CD8-positive, alpha-beta memory T cell (primary cell): ENCODE data around the gene KCNT1. TPM values are rescaled to one million over a fixed set of nuclear protein-coding genes. Genes with fewer than 3 reads are reported as not detected.

ENCODE experiments used
- CTCF ChIA-PET: fragments of 350-600 bp; sonication (Branson Sonifier 250); formaldehyde crosslinking; loops from one replicate; lab custom pipeline; 2021; ENCODE audit warnings: antibody characterized with exemption; lab: Charles Lee
- POLR2A ChIA-PET: fragments of 350-600 bp; sonication (Branson Sonifier 250); formaldehyde crosslinking; loops from one replicate; lab custom pipeline; 2021; ENCODE audit warnings: antibody characterized with exemption; lab: Charles Lee
- DNase-seq, 5 donors: peaks; one replicate each; pipeline versions ENCODE4 v3.0.0 to v3.0.0-alpha.2; 2020 to 2022; ENCODE audit warnings: mixed read lengths in 1 of 5
- H3K27ac ChIP-seq: one replicate; pipeline ENCODE4 v1.7.0; 2013; ENCODE audit warnings: low read depth, mild to moderate bottlenecking, low read length, moderate library complexity
- H3K27me3 ChIP-seq: 2 replicates; pipeline ENCODE4 v1.7.0; 2013; ENCODE audit warnings: low read length, mild to moderate bottlenecking; ENCODE audit not compliant: insufficient read depth, poor library complexity, severe bottlenecking
- H3K36me3 ChIP-seq: 2 replicates; pipeline ENCODE4 v1.7.0; 2013; ENCODE audit warnings: mild to moderate bottlenecking, low read length, moderate library complexity; ENCODE audit not compliant: insufficient read depth
- H3K4me1 ChIP-seq: 2 replicates; pipeline ENCODE4 v1.7.0; 2013; ENCODE audit warnings: mild to moderate bottlenecking, low read length, moderate library complexity; ENCODE audit not compliant: insufficient read depth
- H3K4me3 ChIP-seq: 2 replicates; pipeline ENCODE4 v1.7.0; 2013; ENCODE audit warnings: mild to moderate bottlenecking, low read length
- H3K9me3 ChIP-seq: 2 replicates; pipeline ENCODE4 v1.7.0; 2013; ENCODE audit warnings: mild to moderate bottlenecking, low read length
- H3K27ac Mint-ChIP-seq, 8 donors: one replicate each; pipeline ENCODE4 v1.8.0; 2020 to 2021; ENCODE audit warnings: mixed read lengths in 8 of 8, mild to moderate bottlenecking in 6 of 8, inconsistent platforms in 3 of 8, moderate library complexity in 3 of 8
- H3K27me3 Mint-ChIP-seq, 2 donors: one replicate each; pipeline ENCODE4 v1.8.0; 2020 to 2021; ENCODE audit warnings: mixed read lengths in 2 of 2, mild to moderate bottlenecking in 1 of 2, moderate library complexity in 1 of 2
- H3K36me3 Mint-ChIP-seq, 3 donors: one replicate each; pipeline ENCODE4 v1.8.0; 2020 to 2021; ENCODE audit warnings: mixed read lengths in 3 of 3, inconsistent platforms in 1 of 3, mild to moderate bottlenecking in 1 of 3
- H3K4me1 Mint-ChIP-seq, 3 donors: one replicate each; pipeline ENCODE4 v1.8.0; 2020 to 2021; ENCODE audit warnings: mixed read lengths in 3 of 3, inconsistent platforms in 1 of 3, mild to moderate bottlenecking in 1 of 3
- H3K4me3 Mint-ChIP-seq, 7 donors: one replicate each; pipeline ENCODE4 v1.8.0; 2020 to 2021; ENCODE audit warnings: mixed read lengths in 7 of 7, mild to moderate bottlenecking in 6 of 7, moderate library complexity in 4 of 7, inconsistent platforms in 2 of 7
- H3K9me3 Mint-ChIP-seq, 5 donors: one replicate each; pipeline ENCODE4 v1.8.0; 2020 to 2022; ENCODE audit warnings: mixed read lengths in 5 of 5, mild to moderate bottlenecking in 3 of 5, moderate library complexity in 2 of 5, inconsistent platforms in 1 of 5
- polyA plus RNA-seq: library from polyadenylated mRNA; unstranded; fragments of 300-500 nt; fragmentation: Illumina TruSeq; gene quantifications from one replicate; pipeline ENCODE4 v1.2.3, GENCODE V29; 2021
- total RNA-seq, 2 experiments: library from RNA; stranded (reverse); gene quantifications; one replicate each; pipeline ENCODE4 v1.2.3, GENCODE V29; 2021

Gene KCNT1
- total and polyA plus RNA-seq, 3 experiments from 2014 or later = 0.16 TPM; not detected in 2

GRCh38 chr9:135737840-135738521 lies 36.0 kb downstream of the KCNT1 start:
- DNase-seq = no peak
- ChIA-PET CTCF (no interaction called here), POLR2A (no interaction called here)
- Mint-ChIP-seq H3K4me1 (no peaks in the 10 kb centered on the region), H3K4me3 (no peak overlapping the region), H3K36me3 (no peaks in the 10 kb centered on the region), H3K27me3 (peaks cover 16 to 18% of the 10 kb centered on the region in 2 donors), H3K27ac (no peak overlapping the region), H3K9me3 (no peaks in the 10 kb centered on the region)
- H3K9me3 ChIP-seq = no peaks in the 10 kb centered on the region
- H3K27me3 ChIP-seq = no peaks in the 10 kb centered on the region
- no peaks in the 10 kb centered on the region for H3K4me1 ChIP-seq
- H3K4me3 ChIP-seq = no peak overlapping the region
- H3K27ac ChIP-seq = no peak overlapping the region
- no peaks in the 10 kb centered on the region for H3K36me3 ChIP-seq

- H3K4me1 Mint-ChIP-seq = no peaks in the 10 kb centered on the region
- Histone ChIP-seq H3K27me3 (no peaks in the 10 kb centered on the region), H3K36me3 (no peaks in the 10 kb centered on the region), H3K27ac (no peak overlapping the region), H3K4me1 (no peaks in the 10 kb centered on the region), H3K4me3 (no peak overlapping the region), H3K9me3 (no peaks in the 10 kb centered on the region)
- DNase-seq = no peak
- H3K27ac Mint-ChIP-seq = no peak overlapping the region
- H3K36me3 Mint-ChIP-seq = no peaks in the 10 kb centered on the region
- ChIA-PET POLR2A (no interaction called here), CTCF (interaction anchor here (0.7 kb wide), 1 partner anchor 38 kb away, joined by 3 read pairs; no protein-coding TSS in a partner anchor)
- no peak overlapping the region for H3K4me3 Mint-ChIP-seq
- peaks cover 14 to 18% of the 10 kb centered on the region in 2 donors for H3K27me3 Mint-ChIP-seq
- no peaks in the 10 kb centered on the region for H3K9me3 Mint-ChIP-seq
Observed at GRCh38 chr9:135739271-135740220, 37.6 kb downstream of the KCNT1 start.

- no peaks in the 10 kb centered on the region for H3K9me3 ChIP-seq
- POLR2A ChIA-PET = no interaction called here
- Mint-ChIP-seq H3K36me3 (no peaks in the 10 kb centered on the region), H3K4me3 (no peak overlapping the region), H3K4me1 (no peaks in the 10 kb centered on the region), H3K9me3 (no peaks in the 10 kb centered on the region), H3K27me3 (peaks cover 14 to 18% of the 10 kb centered on the region in 2 donors), H3K27ac (no peak overlapping the region)
- H3K27me3 ChIP-seq = no peaks in the 10 kb centered on the region
- DNase-seq = no peak
- no peak overlapping the region for H3K4me3 ChIP-seq
- no peaks in the 10 kb centered on the region for H3K36me3 ChIP-seq
- H3K4me1 ChIP-seq = no peaks in the 10 kb centered on the region
- CTCF ChIA-PET = no interaction called here
- no peak overlapping the region for H3K27ac ChIP-seq
Observed at GRCh38 chr9:135741276-135742219, 39.6 kb downstream of the KCNT1 start.

GRCh38 chr9:135743021-135743420 lies 41.0 kb downstream of the KCNT1 start:
- Mint-ChIP-seq H3K27ac (no peak overlapping the region), H3K4me1 (no peaks in the 10 kb centered on the region)

GRCh38 chr9:135743546-135744332 lies 41.8 kb downstream of the KCNT1 start:
- no peak overlapping the region for H3K4me3 Mint-ChIP-seq
- Histone ChIP-seq H3K4me3 (no peak overlapping the region), H3K9me3 (no peaks in the 10 kb centered on the region), H3K36me3 (no peaks in the 10 kb centered on the region), H3K27ac (no peak overlapping the region), H3K4me1 (no peaks in the 10 kb centered on the region), H3K27me3 (no peaks in the 10 kb centered on the region)
- peaks cover 10 to 18% of the 10 kb centered on the region in 2 donors for H3K27me3 Mint-ChIP-seq
- ChIA-PET POLR2A (no interaction called here), CTCF (no interaction called here)
- DNase-seq = no peak
- H3K27ac Mint-ChIP-seq = no peak overlapping the region
- no peaks in the 10 kb centered on the region for H3K4me1 Mint-ChIP-seq
- no peaks in the 10 kb centered on the region for H3K9me3 Mint-ChIP-seq
- H3K36me3 Mint-ChIP-seq = no peaks in the 10 kb centered on the region

More at GRCh38 chr9:135743021-135743420, 41.0 kb downstream of the KCNT1 start:
- Histone ChIP-seq H3K4me1 (no peaks in the 10 kb centered on the region), H3K9me3 (no peaks in the 10 kb centered on the region), H3K27me3 (no peaks in the 10 kb centered on the region), H3K27ac (no peak overlapping the region), H3K36me3 (no peaks in the 10 kb centered on the region), H3K4me3 (no peak overlapping the region)
- Mint-ChIP-seq H3K4me3 (no peak overlapping the region), H3K27me3 (peaks cover 10 to 18% of the 10 kb centered on the region in 2 donors), H3K9me3 (no peaks in the 10 kb centered on the region), H3K36me3 (no peaks in the 10 kb centered on the region)
- ChIA-PET POLR2A (no interaction called here), CTCF (no interaction called here)
- no peak for DNase-seq

- H3K36me3 Mint-ChIP-seq = no peaks in the 10 kb centered on the region
- Histone ChIP-seq H3K4me3 (no peak overlapping the region), H3K27ac (no peak overlapping the region), H3K27me3 (no peaks in the 10 kb centered on the region), H3K9me3 (no peaks in the 10 kb centered on the region), H3K4me1 (no peaks in the 10 kb centered on the region), H3K36me3 (no peaks in the 10 kb centered on the region)
- POLR2A ChIA-PET = no interaction called here
- no peak overlapping the region for H3K27ac Mint-ChIP-seq
- DNase-seq = no peak
- H3K9me3 Mint-ChIP-seq = no peaks in the 10 kb centered on the region
- no peaks in the 10 kb centered on the region for H3K4me1 Mint-ChIP-seq
- CTCF ChIA-PET = no interaction called here
- peaks cover 8 to 15% of the 10 kb centered on the region in 2 donors for H3K27me3 Mint-ChIP-seq
- H3K4me3 Mint-ChIP-seq = no peak overlapping the region
Observed at GRCh38 chr9:135744333-135745070, 42.5 kb downstream of the KCNT1 start.

- H3K4me1 ChIP-seq = no peaks in the 10 kb centered on the region
- no peaks in the 10 kb centered on the region for H3K36me3 Mint-ChIP-seq
- ChIA-PET POLR2A (no interaction called here), CTCF (no interaction called here)
- H3K4me3 Mint-ChIP-seq = no peak overlapping the region
- peaks cover 4 to 9% of the 10 kb centered on the region in 2 donors for H3K27me3 Mint-ChIP-seq
- no peaks in the 10 kb centered on the region for H3K4me1 Mint-ChIP-seq
- no peaks in the 10 kb centered on the region for H3K9me3 ChIP-seq
- DNase-seq = no peak
- H3K27me3 ChIP-seq = no peaks in the 10 kb centered on the region
- H3K27ac Mint-ChIP-seq = no peak overlapping the region
- H3K4me3 ChIP-seq = no peak overlapping the region
- H3K36me3 ChIP-seq = no peaks in the 10 kb centered on the region
- H3K9me3 Mint-ChIP-seq = no peaks in the 10 kb centered on the region
- H3K27ac ChIP-seq = no peak overlapping the region
Observed at GRCh38 chr9:135745189-135745588, 43.2 kb downstream of the KCNT1 start.
